AG09309 (cell line): Measurements from ENCODE around the gene ATP5F1E.

ENCODE experiments used
- DNase-seq: peaks from one replicate; pipeline ENCODE4 v3.0.0-alpha.2; 2010; ENCODE audit warnings: low read depth
- H3K4me3 ChIP-seq: 2 replicates; pipeline ENCODE4 v1.5.1; 2011; ENCODE audit warnings: mild to moderate bottlenecking, low read depth, low read length, moderate library complexity; ENCODE audit not compliant: control insufficient read depth
- CTCF ChIP-seq: IDR thresholded peaks from 2 replicates; pipeline ENCODE4 v1.5.1; 2011; ENCODE audit warnings: mild to moderate bottlenecking, low read depth, low read length, inconsistent platforms; ENCODE audit not compliant: insufficient read depth, control insufficient read depth; ENCODE audit errors: missing control alignments

Gene ATP5F1E

GRCh38 chr20:59024111-59024530, 8.0 kb downstream of the ATP5F1E start:
- TF ChIP-seq CTCF = no peak
- no peak for DNase-seq
- H3K4me3 ChIP-seq = no peak overlapping the region

- no peak for DNase-seq
- no peak for TF ChIP-seq CTCF
- no peak overlapping the region for H3K4me3 ChIP-seq
Observed at GRCh38 chr20:59023616-59024015, 8.5 kb downstream of the ATP5F1E start.

- H3K4me3 ChIP-seq = no peak overlapping the region
- DNase-seq = no peak
- TF ChIP-seq CTCF = no peak
Observed at GRCh38 chr20:59022754-59023153, 9.4 kb downstream of the ATP5F1E start.

GRCh38 chr20:59020938-59021551, 11.1 kb downstream of the ATP5F1E start:
- DNase-seq = no peak
- no peak overlapping the region for H3K4me3 ChIP-seq
- TF ChIP-seq CTCF = no peak

GRCh38 chr20:59019217-59019616, 12.9 kb downstream of the ATP5F1E start, which contains the start of gene TUBB1:
Gene TUBB1 (plus strand): TSS chr20:59019429. CDS start chr20:59019523, 94 bp downstream.
- H3K4me3 ChIP-seq = no peak within 1 kb of the TSS
- no peak for TF ChIP-seq CTCF
- DNase-seq = no peak

- H3K4me3 ChIP-seq = no peak overlapping the region
- DNase-seq = no peak
- TF ChIP-seq CTCF = no peak
Observed at GRCh38 chr20:59018817-59019216, 13.3 kb downstream of the ATP5F1E start.
